Bronchial epithelial cell (primary cell): ENCODE data around the gene PODXL. TPM values are rescaled to one million over a fixed set of nuclear protein-coding genes. Genes with fewer than 3 reads are reported as not detected.

Source experiments
- DNase-seq: peaks from one replicate; pipeline ENCODE4 v3.0.0-alpha.2; 2010; ENCODE audit warnings: low read depth
- FAIRE-seq: peaks from 2 replicates; lab custom pipeline; 2011; peaks lifted over from hg19 to GRCh38; lab: Jason Lieb, UNC
- H3K27me3 ChIP-seq: 2 replicates; pipeline ENCODE4 v1.5.1; 2011; ENCODE audit warnings: low read length; ENCODE audit not compliant: control insufficient read depth, insufficient read depth
- H3K36me3 ChIP-seq: 2 replicates; pipeline ENCODE4 v1.5.1; 2011; ENCODE audit warnings: low read length; ENCODE audit not compliant: control insufficient read depth, insufficient read depth
- H3K4me3 ChIP-seq: 2 replicates; pipeline ENCODE4 v1.5.1; 2011; ENCODE audit warnings: mild to moderate bottlenecking, low read depth, low read length, control low read depth
- total RNA-seq: library from RNA; depleted of rRNA; stranded (reverse); fragments of >200 nt; gene quantifications from 2 replicates; pipeline ENCODE4 v1.2.1, GENCODE V29; 2014
- TF ChIP-seq, protein P1 (sequence below): IDR thresholded peaks from 2 replicates; pipeline ENCODE4 v1.5.1; 2011; ENCODE audit warnings: mild to moderate bottlenecking, moderate library complexity, low read length, control low read depth, inconsistent platforms; ENCODE audit not compliant: insufficient read depth, severe bottlenecking

Gene PODXL
- total RNA-seq, 1 donor from 2014 or later: 0.53 TPM

DNA sequence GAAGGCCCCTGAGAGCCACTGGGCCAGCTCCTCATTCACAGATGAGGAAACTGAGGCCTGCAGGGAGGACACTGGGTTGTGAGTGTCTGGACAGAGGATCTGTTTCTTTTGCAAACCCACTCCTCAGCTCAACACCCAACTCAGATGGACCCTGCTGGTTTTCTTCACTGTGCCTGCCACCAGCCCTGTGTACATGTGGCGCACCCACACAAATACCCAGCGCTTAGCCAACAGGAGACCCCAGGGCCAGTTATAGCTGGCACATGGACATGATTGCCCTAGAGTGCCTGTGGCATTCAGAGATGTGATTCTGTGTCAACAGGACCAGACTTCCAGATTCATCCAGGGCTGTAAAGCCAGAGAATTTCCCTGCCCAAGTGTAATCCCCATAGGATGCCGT is 12.4 kb downstream of the PODXL start:
- FAIRE-seq: no peak

GRCh38 chr7:131543298-131543697 is 13.1 kb downstream of the PODXL start:
- Histone ChIP-seq H3K27me3 (no peaks in the 10 kb centered on the region), H3K36me3 (no peaks in the 10 kb centered on the region), H3K4me3 (no peak overlapping the region)
- no peak for FAIRE-seq
- TF ChIP-seq, protein P1, sequence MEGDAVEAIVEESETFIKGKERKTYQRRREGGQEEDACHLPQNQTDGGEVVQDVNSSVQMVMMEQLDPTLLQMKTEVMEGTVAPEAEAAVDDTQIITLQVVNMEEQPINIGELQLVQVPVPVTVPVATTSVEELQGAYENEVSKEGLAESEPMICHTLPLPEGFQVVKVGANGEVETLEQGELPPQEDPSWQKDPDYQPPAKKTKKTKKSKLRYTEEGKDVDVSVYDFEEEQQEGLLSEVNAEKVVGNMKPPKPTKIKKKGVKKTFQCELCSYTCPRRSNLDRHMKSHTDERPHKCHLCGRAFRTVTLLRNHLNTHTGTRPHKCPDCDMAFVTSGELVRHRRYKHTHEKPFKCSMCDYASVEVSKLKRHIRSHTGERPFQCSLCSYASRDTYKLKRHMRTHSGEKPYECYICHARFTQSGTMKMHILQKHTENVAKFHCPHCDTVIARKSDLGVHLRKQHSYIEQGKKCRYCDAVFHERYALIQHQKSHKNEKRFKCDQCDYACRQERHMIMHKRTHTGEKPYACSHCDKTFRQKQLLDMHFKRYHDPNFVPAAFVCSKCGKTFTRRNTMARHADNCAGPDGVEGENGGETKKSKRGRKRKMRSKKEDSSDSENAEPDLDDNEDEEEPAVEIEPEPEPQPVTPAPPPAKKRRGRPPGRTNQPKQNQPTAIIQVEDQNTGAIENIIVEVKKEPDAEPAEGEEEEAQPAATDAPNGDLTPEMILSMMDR: no peak
- peak; percentile 39 for DNase-seq

More for the DNA sequence above, 12.4 kb downstream of the PODXL start:
- no peaks in the 10 kb centered on the region for H3K36me3 ChIP-seq
- H3K4me3 ChIP-seq: no peak overlapping the region
- H3K27me3 ChIP-seq: no peaks in the 10 kb centered on the region
- TF ChIP-seq, protein P1: no peak
- no peak for DNase-seq

DNA sequence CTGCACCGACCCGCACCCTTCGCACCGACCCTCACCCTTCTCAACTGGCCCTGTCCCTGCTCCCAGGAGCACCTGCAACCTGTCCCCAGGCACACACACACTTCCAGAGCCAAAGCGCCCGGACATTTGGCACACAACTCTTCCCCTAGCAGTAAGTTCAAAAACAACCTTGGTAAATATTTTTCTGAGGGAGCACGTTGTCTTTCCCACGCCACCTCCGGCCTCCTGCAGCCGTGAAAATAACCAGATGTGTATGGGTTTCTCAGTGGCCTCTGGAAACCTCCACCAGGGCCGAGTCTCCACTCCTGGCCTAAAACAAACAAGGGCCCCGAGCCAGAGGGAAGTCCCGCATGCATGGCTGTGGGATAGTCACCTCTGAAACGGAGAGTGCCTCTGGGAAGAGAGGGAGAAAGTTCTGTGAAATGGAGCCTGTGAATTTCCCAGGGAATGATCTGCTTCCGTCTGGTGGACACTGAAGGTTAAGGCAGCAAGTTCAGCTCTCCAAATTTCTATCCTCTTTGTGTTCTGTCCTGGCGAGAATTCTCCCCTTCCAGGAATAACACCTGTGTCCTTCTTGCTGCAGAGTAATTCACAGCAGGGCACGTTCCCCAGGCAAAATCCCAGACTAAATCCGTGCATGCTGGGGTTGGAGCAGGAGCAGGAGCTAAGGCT is 15.8 kb downstream of the PODXL start:
- H3K36me3 ChIP-seq: no peaks in the 10 kb centered on the region
- no peak overlapping the region for H3K4me3 ChIP-seq
- FAIRE-seq (no peak), DNase-seq (no peak)
- TF ChIP-seq, protein P1: no peak
- no peaks in the 10 kb centered on the region for H3K27me3 ChIP-seq

DNA sequence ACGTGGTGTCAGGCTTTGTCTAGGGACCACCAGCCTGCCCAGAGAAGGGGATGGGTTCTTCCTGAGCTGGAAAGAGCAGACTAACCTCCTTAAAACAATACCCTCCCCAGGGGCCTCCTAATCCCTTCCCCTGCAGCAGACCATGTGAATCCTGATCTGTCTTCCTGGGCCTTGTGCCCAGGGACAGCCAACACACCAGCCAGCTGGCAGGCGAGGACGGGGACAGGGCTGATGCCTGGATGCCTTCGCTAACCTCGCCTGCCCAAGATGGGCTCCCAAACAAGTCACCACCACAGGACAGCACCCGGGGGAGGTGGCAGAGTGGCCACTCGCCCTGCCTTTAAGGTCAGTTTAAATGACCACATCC is 17.6 kb downstream of the PODXL start:
- Histone ChIP-seq H3K27me3 (no peaks in the 10 kb centered on the region), H3K4me3 (no peak overlapping the region), H3K36me3 (no peaks in the 10 kb centered on the region)
- DNase-seq (no peak), FAIRE-seq (no peak)
- TF ChIP-seq, protein P1: no peak

GRCh38 chr7:131538071-131538812 is 18.2 kb downstream of the PODXL start:
- TF ChIP-seq, protein P1: no peak
- Histone ChIP-seq H3K36me3 (no peaks in the 10 kb centered on the region), H3K27me3 (no peaks in the 10 kb centered on the region), H3K4me3 (no peak overlapping the region)
- DNase-seq (peak; percentile 76), FAIRE-seq (no peak)
